ENCODE results near the gene SPEM3. TPM values are rescaled to one million over a fixed set of nuclear protein-coding genes. Genes with fewer than 3 reads are reported as not detected.

SPEM3 gene
- total and polyA plus RNA-seq, 10 donors = not detected

DNA sequence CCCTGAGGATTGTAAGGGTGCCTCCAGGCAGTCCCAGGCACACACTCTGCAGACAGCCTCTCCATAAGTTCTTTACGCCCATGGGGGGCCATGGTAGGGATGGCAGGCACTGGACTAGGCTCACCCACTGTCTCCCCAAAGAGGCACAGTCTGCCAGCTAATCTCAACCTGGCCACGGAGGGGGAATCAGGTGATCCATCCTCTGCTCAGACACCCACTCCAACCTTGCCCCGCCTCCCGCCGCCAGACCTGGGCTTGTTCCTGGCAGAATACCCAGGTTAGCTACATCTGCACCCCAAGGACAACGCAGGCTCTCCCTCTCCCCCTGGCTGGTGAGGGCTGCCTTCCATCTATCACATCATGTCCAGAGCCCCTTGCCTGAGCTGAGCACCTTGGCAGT is 19.8 kb upstream of the SPEM3 start:
- Histone ChIP-seq H3K27me3 (replicated peaks in 1 of 7) (peaks cover 0 to 30% (median 7%) of the 10 kb centered on the region in 7 donors), H3K4me1 (peaks cover 0 to 25% (median 9%) of the 10 kb centered on the region in 6 donors), H3K27ac (no peak overlapping the region), H3K4me3 (peak overlapping the region in 1 of 8 donors; percentile 22), H3K36me3 (no peaks in the 10 kb centered on the region), H3K9me3 (no peaks in the 10 kb centered on the region)
- intact Hi-C loops (cut with DNase I; ENCODE audit: low total_unique reads) = no loop called here
- WGBS, 5 donors = 82 to 89% (median 87%) methylated on average over 1 to 6 of the region's 6 CpGs
- no peak for TF ChIP-seq POLR2A (IDR thresholded peaks at IDR 0.05)
- TF ChIP-seq, protein P1, sequence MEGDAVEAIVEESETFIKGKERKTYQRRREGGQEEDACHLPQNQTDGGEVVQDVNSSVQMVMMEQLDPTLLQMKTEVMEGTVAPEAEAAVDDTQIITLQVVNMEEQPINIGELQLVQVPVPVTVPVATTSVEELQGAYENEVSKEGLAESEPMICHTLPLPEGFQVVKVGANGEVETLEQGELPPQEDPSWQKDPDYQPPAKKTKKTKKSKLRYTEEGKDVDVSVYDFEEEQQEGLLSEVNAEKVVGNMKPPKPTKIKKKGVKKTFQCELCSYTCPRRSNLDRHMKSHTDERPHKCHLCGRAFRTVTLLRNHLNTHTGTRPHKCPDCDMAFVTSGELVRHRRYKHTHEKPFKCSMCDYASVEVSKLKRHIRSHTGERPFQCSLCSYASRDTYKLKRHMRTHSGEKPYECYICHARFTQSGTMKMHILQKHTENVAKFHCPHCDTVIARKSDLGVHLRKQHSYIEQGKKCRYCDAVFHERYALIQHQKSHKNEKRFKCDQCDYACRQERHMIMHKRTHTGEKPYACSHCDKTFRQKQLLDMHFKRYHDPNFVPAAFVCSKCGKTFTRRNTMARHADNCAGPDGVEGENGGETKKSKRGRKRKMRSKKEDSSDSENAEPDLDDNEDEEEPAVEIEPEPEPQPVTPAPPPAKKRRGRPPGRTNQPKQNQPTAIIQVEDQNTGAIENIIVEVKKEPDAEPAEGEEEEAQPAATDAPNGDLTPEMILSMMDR (IDR thresholded peaks at IDR 0.05 in 8 of 11, conservative IDR thresholded peaks at IDR 0.05 in 3 of 11) = no peak
- DNase-seq = no peak

DNA sequence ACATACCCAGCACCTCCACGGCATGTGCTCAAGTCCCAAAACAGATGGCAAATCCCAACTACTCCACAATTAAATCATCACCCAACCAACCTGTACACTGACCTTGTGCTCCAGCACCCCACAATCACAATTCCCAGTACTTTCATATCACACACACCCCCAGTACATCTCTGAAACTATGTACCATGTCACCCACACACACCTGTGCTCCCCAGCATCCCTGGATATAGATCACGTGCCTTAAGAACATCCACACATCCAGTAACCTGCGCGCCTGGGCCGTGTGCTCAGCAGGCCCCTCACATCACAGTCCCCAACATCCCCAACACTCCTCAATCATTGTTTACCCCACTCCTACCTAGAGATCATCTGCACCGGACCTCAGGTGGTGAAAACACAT is 18.9 kb upstream of the SPEM3 start:
- H3K4me3 ChIP-seq = no peak overlapping the region
- H3K36me3 ChIP-seq = no peaks in the 10 kb centered on the region
- WGBS, 5 donors = 87 to 98% (median 93%) methylated on average over 6 of the region's 6 CpGs
- H3K4me1 ChIP-seq = peaks cover 0 to 22% (median 9%) of the 10 kb centered on the region in 6 donors
- peaks cover 0 to 27% (median 7%) of the 10 kb centered on the region in 7 donors for H3K27me3 ChIP-seq (replicated peaks in 1 of 7)
- TF ChIP-seq, protein P1 (IDR thresholded peaks at IDR 0.05 in 8 of 11, conservative IDR thresholded peaks at IDR 0.05 in 3 of 11) = no peak
- TF ChIP-seq POLR2A (IDR thresholded peaks at IDR 0.05) (no peak), POLR2AphosphoS5 (IDR thresholded peaks at IDR 0.05) (no peak)
- no peaks in the 10 kb centered on the region for H3K9me3 ChIP-seq
- no peak for DNase-seq
- no peak overlapping the region for H3K27ac ChIP-seq
- intact Hi-C loops (cut with DNase I; ENCODE audit: low total_unique reads) = no loop called here

DNA sequence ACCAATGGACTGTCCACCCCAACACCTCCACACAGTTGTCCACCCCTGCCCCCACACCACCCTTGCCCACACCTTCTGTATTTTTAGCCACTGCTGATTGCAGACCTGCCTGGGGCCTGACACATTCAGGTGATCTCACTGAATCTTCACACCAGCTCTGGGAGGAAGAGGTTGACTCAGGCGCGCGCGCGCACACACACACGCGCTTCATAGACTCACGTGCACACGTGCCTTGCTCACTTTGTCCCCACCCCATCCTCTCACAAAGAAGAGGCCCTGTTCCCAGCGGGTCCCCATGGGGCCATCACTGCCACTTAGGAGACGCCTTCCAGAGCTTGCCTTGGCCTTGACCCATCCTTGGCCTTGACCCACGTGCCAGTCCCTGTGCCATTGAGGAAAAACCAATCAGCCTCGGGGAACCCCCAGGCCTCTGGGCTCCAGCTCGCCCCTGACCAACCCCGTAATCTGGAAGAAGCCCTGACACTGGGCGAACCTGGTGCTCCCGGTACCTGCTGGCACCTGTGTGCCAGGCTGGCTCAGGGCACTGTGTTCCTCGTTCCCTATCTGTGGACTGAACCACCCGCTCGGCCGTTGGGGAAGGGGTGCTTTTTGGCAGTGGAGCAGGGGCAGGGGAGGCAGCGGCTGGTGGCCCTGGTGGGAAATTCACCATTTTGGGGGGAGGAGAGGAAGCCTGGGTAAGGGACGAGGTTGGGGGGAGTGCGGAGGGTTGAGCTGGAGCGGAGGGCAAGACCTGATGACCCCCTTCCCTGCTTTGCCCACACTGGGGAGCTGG is 17.8 kb upstream of the SPEM3 start:
- no peak overlapping the region for H3K27ac ChIP-seq
- H3K27me3 ChIP-seq (replicated peaks in 1 of 7) = peaks cover 0 to 16% (median 0%) of the 10 kb centered on the region in 7 donors
- intact Hi-C loops (cut with DNase I; ENCODE audit: low total_unique reads) = no loop called here
- TF ChIP-seq, protein P1 (IDR thresholded peaks at IDR 0.05 in 8 of 11, conservative IDR thresholded peaks at IDR 0.05 in 3 of 11) = no peak
- TF ChIP-seq POLR2A (IDR thresholded peaks at IDR 0.05) (no peak), POLR2AphosphoS5 (IDR thresholded peaks at IDR 0.05) (no peak)
- no peaks in the 10 kb centered on the region for H3K36me3 ChIP-seq
- H3K4me3 ChIP-seq = no peak overlapping the region
- 86 to 93% (median 90%) methylated on average over 25 of the region's 25 CpGs for WGBS, 5 donors
- H3K9me3 ChIP-seq = no peaks in the 10 kb centered on the region
- peaks cover 0 to 11% (median 2%) of the 10 kb centered on the region in 6 donors for H3K4me1 ChIP-seq
- no peak for DNase-seq

DNA sequence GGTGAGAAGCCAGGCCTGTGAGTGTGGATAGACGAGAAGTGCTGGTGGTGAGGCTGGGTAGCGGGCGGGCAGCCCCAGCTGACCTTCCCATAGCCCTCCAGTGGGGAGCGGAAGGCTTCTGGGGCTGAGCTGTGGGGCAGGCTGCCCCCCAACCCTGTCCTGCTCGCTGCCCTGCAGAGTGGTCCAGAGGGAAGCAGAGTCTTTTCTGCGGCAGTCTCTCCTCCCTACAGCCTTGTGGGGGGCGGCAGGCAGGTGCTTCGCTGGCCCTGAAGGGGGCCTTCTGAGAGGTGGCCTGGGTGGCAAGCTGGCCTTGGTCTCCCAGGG is 17.3 kb upstream of the SPEM3 start:
- no peak overlapping the region for H3K27ac ChIP-seq
- peaks cover 0 to 10% (median 0%) of the 10 kb centered on the region in 6 donors for H3K4me1 ChIP-seq
- H3K27me3 ChIP-seq (replicated peaks in 1 of 7) = peaks cover 0 to 14% (median 0%) of the 10 kb centered on the region in 7 donors
- no peak overlapping the region for H3K4me3 ChIP-seq
- no peak for DNase-seq
- H3K9me3 ChIP-seq = no peaks in the 10 kb centered on the region
- TF ChIP-seq, protein P1 (IDR thresholded peaks at IDR 0.05 in 8 of 11, conservative IDR thresholded peaks at IDR 0.05 in 3 of 11) = no peak
- TF ChIP-seq POLR2A (IDR thresholded peaks at IDR 0.05) (no peak), POLR2AphosphoS5 (IDR thresholded peaks at IDR 0.05) (no peak)
- no peaks in the 10 kb centered on the region for H3K36me3 ChIP-seq
- intact Hi-C loops (cut with DNase I; ENCODE audit: low total_unique reads) = no loop called here
- WGBS, 5 donors = 89 to 98% (median 94%) methylated on average over 5 to 8 of the region's 8 CpGs

All from spleen (tissue), 11 donors.